Calu3 (cell line): ENCODE data around the gene USP32. TPM values are rescaled to one million over a fixed set of nuclear protein-coding genes. Genes with fewer than 3 reads are reported as not detected.
"Not testable (repeated sequence)": the region's sequence is repeated elsewhere in the genome, so short reads cannot be mapped to it uniquely, and the experiment has no call there.

ENCODE experiments used
- BruUV-seq: library from RNA; stranded (reverse); fragments of 400-500 nt; replicated peaks from 2 replicates; lab custom pipeline; 2021; lab: Mats Ljungman, UMichigan
- CTCF ChIA-PET: fragments of 300-600 bp; sonication (Branson Sonifier 250); formaldehyde crosslinking; loops from one replicate; lab custom pipeline; 2022; ENCODE audit warnings: antibody characterized with exemption; lab: Charles Lee
- DNase-seq: peaks from one replicate; pipeline ENCODE4 v3.0.0; 2022
- H3K27ac Mint-ChIP-seq: one replicate; pipeline ENCODE4 v1.8.0; 2022; ENCODE audit warnings: mixed read lengths; ENCODE audit not compliant: unreplicated experiment
- H3K27me3 Mint-ChIP-seq: one replicate; pipeline ENCODE4 v1.8.0; 2022; ENCODE audit warnings: mixed read lengths; ENCODE audit not compliant: unreplicated experiment
- H3K36me3 Mint-ChIP-seq: one replicate; pipeline ENCODE4 v1.8.0; 2022; ENCODE audit warnings: mild to moderate bottlenecking, moderate library complexity, mixed read lengths; ENCODE audit not compliant: insufficient read depth, unreplicated experiment
- H3K4me1 Mint-ChIP-seq: one replicate; pipeline ENCODE4 v1.8.0; 2022; ENCODE audit warnings: mild to moderate bottlenecking, low read depth, mixed read lengths; ENCODE audit not compliant: unreplicated experiment
- H3K4me3 Mint-ChIP-seq: one replicate; pipeline ENCODE4 v1.8.0; 2022; ENCODE audit warnings: mild to moderate bottlenecking, low read depth, moderate library complexity, mixed read lengths; ENCODE audit not compliant: unreplicated experiment
- H3K9me3 Mint-ChIP-seq: one replicate; pipeline ENCODE4 v1.8.0; 2022; ENCODE audit warnings: low read depth, mixed read lengths; ENCODE audit not compliant: unreplicated experiment
- intact Hi-C: fragments of 100-400 bp; cut with micrococcal nuclease; formaldehyde crosslinking; loops from one replicate; pipeline ENCODE4 v1.10.0; 2022; ENCODE audit not compliant: unreplicated experiment
- total RNA-seq: library from RNA; stranded (reverse); gene quantifications from 2 replicates; pipeline ENCODE4 v1.2.3, GENCODE V29; 2022
- TF ChIP-seq, protein P1 (sequence below): fragments of 200-600 bp; IDR thresholded peaks from one replicate; pipeline ENCODE4 v1.8.0; 2022; ENCODE audit warnings: antibody characterized with exemption; ENCODE audit not compliant: unreplicated experiment

Gene USP32
- total RNA-seq, 1 experiment from 2014 or later: 29.6 TPM

DNA sequence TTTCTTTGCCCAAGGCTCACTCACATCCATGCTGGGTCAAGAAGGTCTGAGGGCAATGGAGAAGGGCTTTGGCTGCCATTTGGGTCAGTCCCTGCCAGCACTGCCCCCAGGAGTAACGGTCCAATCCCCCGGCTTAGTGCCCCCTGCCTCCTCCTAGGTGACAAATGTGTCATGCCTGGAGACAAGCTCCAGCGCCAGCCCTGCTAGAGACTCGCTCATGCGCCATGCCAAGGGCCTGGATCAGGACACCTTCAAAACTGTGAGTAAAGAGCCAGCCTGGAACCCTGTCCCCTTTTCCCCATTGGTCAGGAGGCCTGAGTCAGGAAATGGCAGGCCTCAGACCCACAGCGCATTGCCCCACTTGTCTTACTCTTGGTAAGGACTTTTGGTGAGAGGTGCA lies 33.7 kb upstream of the USP32 start:
- no TSS peak for BruUV-seq
- H3K36me3 Mint-ChIP-seq: no peaks in the 10 kb centered on the region
- CTCF ChIA-PET: no interaction called here
- H3K9me3 Mint-ChIP-seq: no peaks in the 10 kb centered on the region
- H3K27ac Mint-ChIP-seq: no peak overlapping the region
- H3K27me3 Mint-ChIP-seq: peaks cover 13% of the 10 kb centered on the region
- TF ChIP-seq, protein P1, sequence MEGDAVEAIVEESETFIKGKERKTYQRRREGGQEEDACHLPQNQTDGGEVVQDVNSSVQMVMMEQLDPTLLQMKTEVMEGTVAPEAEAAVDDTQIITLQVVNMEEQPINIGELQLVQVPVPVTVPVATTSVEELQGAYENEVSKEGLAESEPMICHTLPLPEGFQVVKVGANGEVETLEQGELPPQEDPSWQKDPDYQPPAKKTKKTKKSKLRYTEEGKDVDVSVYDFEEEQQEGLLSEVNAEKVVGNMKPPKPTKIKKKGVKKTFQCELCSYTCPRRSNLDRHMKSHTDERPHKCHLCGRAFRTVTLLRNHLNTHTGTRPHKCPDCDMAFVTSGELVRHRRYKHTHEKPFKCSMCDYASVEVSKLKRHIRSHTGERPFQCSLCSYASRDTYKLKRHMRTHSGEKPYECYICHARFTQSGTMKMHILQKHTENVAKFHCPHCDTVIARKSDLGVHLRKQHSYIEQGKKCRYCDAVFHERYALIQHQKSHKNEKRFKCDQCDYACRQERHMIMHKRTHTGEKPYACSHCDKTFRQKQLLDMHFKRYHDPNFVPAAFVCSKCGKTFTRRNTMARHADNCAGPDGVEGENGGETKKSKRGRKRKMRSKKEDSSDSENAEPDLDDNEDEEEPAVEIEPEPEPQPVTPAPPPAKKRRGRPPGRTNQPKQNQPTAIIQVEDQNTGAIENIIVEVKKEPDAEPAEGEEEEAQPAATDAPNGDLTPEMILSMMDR: no peak
- DNase-seq: no peak
- intact Hi-C loops: no loop called here
- H3K4me1 Mint-ChIP-seq: no peaks in the 10 kb centered on the region
- H3K4me3 Mint-ChIP-seq: no peak overlapping the region

DNA sequence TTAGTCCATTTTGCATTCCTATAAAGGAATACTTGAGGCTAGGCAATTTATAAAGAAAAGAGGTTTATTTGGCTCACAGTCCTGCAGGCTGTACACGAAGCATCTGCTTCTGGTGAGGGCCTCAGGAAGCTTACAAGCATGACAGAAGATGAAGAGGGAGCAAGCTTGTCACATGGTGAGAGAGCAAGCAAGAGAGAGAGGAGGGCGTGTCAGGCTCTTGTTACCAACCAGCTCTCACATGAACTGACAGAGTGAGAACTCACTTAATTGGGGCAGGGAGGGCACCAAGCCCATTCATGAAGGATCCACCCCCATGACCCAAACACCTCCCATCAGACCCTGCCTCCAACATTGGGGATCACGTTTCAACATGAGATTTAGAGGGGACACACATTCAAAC lies 31.9 kb upstream of the USP32 start:
- no peaks in the 10 kb centered on the region for H3K36me3 Mint-ChIP-seq
- TF ChIP-seq, protein P1: no peak
- H3K9me3 Mint-ChIP-seq: no peaks in the 10 kb centered on the region
- intact Hi-C loops: no loop called here
- DNase-seq: no peak
- H3K4me1 Mint-ChIP-seq: no peaks in the 10 kb centered on the region
- CTCF ChIA-PET: interaction anchor here (0.6 kb wide), 1 partner anchor 84 kb away, joined by 3 read pairs; no protein-coding TSS in a partner anchor
- H3K4me3 Mint-ChIP-seq: no peak overlapping the region
- H3K27ac Mint-ChIP-seq: no peak overlapping the region
- no TSS peak for BruUV-seq
- H3K27me3 Mint-ChIP-seq: no peaks in the 10 kb centered on the region

DNA sequence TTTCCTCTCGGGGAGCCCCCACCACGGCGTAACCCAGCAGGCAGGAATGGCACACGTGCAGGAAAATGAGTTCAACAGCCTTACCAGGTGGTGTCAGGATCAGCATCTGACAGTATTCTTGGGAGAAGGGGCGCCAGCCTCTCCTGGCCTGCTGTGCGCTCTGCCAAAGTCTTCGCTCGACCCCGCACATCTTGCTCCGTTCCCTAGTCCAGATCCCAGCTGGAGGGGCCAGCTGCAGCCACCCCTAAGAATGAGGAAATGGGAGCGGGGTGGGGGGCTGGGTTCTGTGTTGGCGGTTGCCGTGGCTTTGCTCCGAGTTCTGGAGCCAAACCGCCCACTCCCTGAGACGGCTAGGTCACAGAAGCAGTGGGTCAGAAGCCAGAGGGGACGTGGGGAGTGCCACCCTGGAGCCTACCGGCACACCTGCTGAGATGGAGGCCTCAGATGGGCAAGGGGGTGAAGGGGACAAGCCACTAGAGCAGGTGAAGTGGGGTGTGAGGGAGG lies 30.3 kb upstream of the USP32 start, which contains the start of gene CHCT1:
CHCT1 (plus strand) TSS at position 328 of the 504 bp plus-strand sequence; CDS start at position 432, 104 bp downstream.
- Mint-ChIP-seq H3K36me3 (no peaks in the 10 kb centered on the region), H3K4me1 (no peaks in the 10 kb centered on the region), H3K27me3 (no peaks in the 10 kb centered on the region), H3K4me3 (peak within 1 kb of the TSS; percentile 67), H3K9me3 (no peaks in the 10 kb centered on the region), H3K27ac (no peak within 1 kb of the TSS)
- TF ChIP-seq, protein P1: no peak
- no peak for DNase-seq
- intact Hi-C loops: no loop called here
- BruUV-seq: no TSS peak
- CTCF ChIA-PET: no interaction called here

DNA sequence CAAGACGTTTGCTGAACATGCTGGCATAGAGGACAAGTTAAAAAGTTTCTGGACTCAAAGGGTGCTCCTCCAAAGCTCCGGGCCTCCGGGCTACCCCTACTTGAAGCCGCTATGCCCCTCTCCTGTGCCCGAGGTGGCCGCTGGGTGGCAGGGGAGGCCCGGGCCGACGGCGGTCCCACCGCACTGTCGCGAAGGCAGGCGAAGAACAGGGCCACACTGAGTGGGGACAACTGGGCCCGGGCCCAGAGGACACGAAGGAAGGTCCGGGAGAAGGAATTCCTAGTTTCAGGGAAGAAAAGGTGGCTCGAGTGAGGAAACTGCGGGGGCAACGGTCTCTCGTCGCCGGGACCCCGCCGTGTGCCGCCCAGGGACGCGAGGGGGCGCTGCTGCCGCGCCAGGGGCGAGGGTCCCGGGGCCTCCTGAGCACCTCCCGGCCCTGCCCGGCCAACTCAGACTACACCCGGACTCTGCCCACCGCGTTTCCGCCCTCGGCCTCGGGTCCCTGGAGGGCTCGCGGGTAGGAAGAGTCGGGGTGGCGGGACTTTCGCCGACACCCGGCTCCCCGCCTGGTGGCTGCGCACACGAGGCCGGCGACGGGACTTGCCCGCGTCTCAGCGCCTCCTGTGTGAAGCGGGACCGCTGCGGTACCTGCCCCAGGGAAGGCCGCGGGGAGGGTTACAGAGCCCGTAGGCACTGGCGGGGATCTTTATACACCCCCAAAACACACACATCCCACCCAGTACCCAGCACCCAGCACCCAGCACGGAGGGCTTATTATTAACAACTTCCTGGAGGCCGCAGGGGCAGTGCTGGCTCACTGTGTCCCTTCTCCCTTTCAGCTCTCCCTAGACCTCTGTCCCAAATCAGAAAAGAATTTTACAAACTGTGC lies 29.6 kb upstream of the USP32 start:
- BruUV-seq: no TSS peak
- peak; percentile 75 for DNase-seq
- H3K36me3 Mint-ChIP-seq: no peaks in the 10 kb centered on the region
- H3K27ac Mint-ChIP-seq: no peak overlapping the region
- no peaks in the 10 kb centered on the region for H3K4me1 Mint-ChIP-seq
- TF ChIP-seq, protein P1: peak; percentile 80
- CTCF ChIA-PET: interaction anchor here (0.6 kb wide), 1 partner anchor 1166 kb away, joined by 5 read pairs; no protein-coding TSS in a partner anchor
- intact Hi-C loops: no loop called here
- H3K27me3 Mint-ChIP-seq: no peaks in the 10 kb centered on the region
- H3K4me3 Mint-ChIP-seq: peak overlapping the region; percentile 67
- H3K9me3 Mint-ChIP-seq: no peaks in the 10 kb centered on the region

DNA sequence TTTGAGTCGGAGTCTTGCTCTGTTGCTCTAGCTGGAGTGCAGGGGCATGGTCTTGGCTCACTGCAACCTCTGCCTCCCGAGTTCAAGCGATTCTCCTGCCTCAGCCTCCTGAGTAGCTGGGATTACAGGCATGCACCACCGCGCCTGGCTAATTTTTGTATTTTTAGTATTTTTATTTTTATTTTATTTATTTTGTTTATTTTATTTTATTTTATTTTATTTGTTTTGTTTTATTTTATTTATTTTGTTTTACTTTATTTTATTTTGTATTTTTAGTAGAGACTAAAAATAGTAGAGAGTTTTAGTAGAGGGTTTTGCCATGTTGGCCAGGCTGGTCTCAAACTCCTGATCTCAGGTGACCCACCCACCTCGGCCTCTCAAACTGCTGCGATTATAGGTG lies 27.9 kb upstream of the USP32 start:
- H3K4me1 Mint-ChIP-seq, H3K27me3 Mint-ChIP-seq, H3K27ac Mint-ChIP-seq, intact Hi-C loops, BruUV-seq, DNase-seq, H3K36me3 Mint-ChIP-seq, CTCF ChIA-PET, H3K9me3 Mint-ChIP-seq, H3K4me3 Mint-ChIP-seq: not testable (repeated sequence)

DNA sequence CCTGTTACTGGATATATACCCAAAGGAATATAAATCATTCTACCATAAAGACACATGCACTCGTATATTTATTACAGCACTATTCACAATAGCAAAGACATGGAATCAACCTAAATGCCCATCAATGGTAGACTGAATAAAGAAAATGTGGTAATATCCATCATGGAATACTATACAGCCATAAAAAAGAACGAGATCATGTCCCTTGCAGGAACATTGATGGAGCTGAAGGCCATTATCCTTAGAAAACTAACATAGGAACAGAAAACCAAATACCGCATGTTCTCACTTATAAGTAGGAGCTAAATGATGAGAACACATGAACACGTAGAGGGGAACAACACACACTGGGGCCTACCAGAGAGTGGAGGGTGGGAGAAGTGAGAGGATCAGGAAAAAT lies 27.1 kb upstream of the USP32 start:
- H3K27ac Mint-ChIP-seq, H3K27me3 Mint-ChIP-seq, H3K9me3 Mint-ChIP-seq, H3K4me1 Mint-ChIP-seq, BruUV-seq, intact Hi-C loops, DNase-seq, CTCF ChIA-PET, H3K4me3 Mint-ChIP-seq, H3K36me3 Mint-ChIP-seq: not testable (repeated sequence)
